ENCODE measurements around the gene ANKS3.

- TF ChIP-seq CTCF (IDR thresholded peaks at IDR 0.05) (no peak), POLR2A (IDR thresholded peaks at IDR 0.05) (no peak)
Observed at GRCh38 chr16:4771646-4772045, 37.6 kb upstream of the ANKS3 start.

Measured in right lobe of liver (tissue), 4 donors.